ENCODE measurements around the gene HAPLN2.

Gene HAPLN2

GRCh38 chr1:156618853-156619581, at the start of gene HAPLN2:
TSS of gene HAPLN2 (plus strand) at chr1:156619415. CDS start at chr1:156623491, 4,076 bp downstream.
- no peaks in the 10 kb centered on the region for H3K9me3 ChIP-seq (ENCODE audit: control insufficient read depth, low read length)
- H3K4me3 ChIP-seq (ENCODE audit: low read length) = no peak within 1 kb of the TSS
- H3K36me3 ChIP-seq (ENCODE audit: control insufficient read depth, insufficient read depth, low read length) = no peaks in the 10 kb centered on the region
- H3K4me1 ChIP-seq (ENCODE audit: control insufficient read depth, insufficient read depth, low read length) = peaks cover 13% of the 10 kb centered on the region
- no peak within 1 kb of the TSS for H3K9ac ChIP-seq (ENCODE audit: low read length)
- H3K27me3 ChIP-seq (ENCODE audit: control insufficient read depth, insufficient read depth, low read length) = peaks cover 46% of the 10 kb centered on the region

GRCh38 chr1:156571261-156571852, 47.9 kb upstream of the HAPLN2 start:
- Histone ChIP-seq H3K27me3 (ENCODE audit: control insufficient read depth, insufficient read depth, low read length) (no peaks in the 10 kb centered on the region), H3K9ac (ENCODE audit: low read length) (peak overlapping the region; percentile 42), H3K36me3 (ENCODE audit: control insufficient read depth, insufficient read depth, low read length) (no peaks in the 10 kb centered on the region), H3K4me1 (ENCODE audit: control insufficient read depth, insufficient read depth, low read length) (peaks cover 26% of the 10 kb centered on the region), H3K4me3 (ENCODE audit: low read length) (no peak overlapping the region), H3K9me3 (ENCODE audit: control insufficient read depth, low read length) (no peaks in the 10 kb centered on the region)

GRCh38 chr1:156571919-156572662, 47.1 kb upstream of the HAPLN2 start, which contains the start of gene IQGAP3:
TSS of gene IQGAP3 (minus strand) at chr1:156572565. CDS start at chr1:156572529, 36 bp downstream.
- H3K4me3 ChIP-seq (ENCODE audit: low read length) = peak within 1 kb of the TSS; percentile 2
- no peaks in the 10 kb centered on the region for H3K9me3 ChIP-seq (ENCODE audit: control insufficient read depth, low read length)
- no peaks in the 10 kb centered on the region for H3K27me3 ChIP-seq (ENCODE audit: control insufficient read depth, insufficient read depth, low read length)
- H3K36me3 ChIP-seq (ENCODE audit: control insufficient read depth, insufficient read depth, low read length) = no peaks in the 10 kb centered on the region
- H3K9ac ChIP-seq (ENCODE audit: low read length) = peak within 1 kb of the TSS; percentile 42
- peaks cover 32% of the 10 kb centered on the region for H3K4me1 ChIP-seq (ENCODE audit: control insufficient read depth, insufficient read depth, low read length)

- no peaks in the 10 kb centered on the region for H3K27me3 ChIP-seq (ENCODE audit: control insufficient read depth, insufficient read depth, low read length)
- H3K4me3 ChIP-seq (ENCODE audit: low read length) = peak overlapping the region; percentile 2
- H3K4me1 ChIP-seq (ENCODE audit: control insufficient read depth, insufficient read depth, low read length) = peaks cover 32% of the 10 kb centered on the region
- no peaks in the 10 kb centered on the region for H3K36me3 ChIP-seq (ENCODE audit: control insufficient read depth, insufficient read depth, low read length)
- H3K9ac ChIP-seq (ENCODE audit: low read length) = peak overlapping the region; percentile 42
- H3K9me3 ChIP-seq (ENCODE audit: control insufficient read depth, low read length) = no peaks in the 10 kb centered on the region
These were observed 46.6 kb upstream of the HAPLN2 start for GRCh38 chr1:156572663-156573018.

- no peaks in the 10 kb centered on the region for H3K27me3 ChIP-seq (ENCODE audit: control insufficient read depth, insufficient read depth, low read length)
- H3K4me3 ChIP-seq (ENCODE audit: low read length) = no peak overlapping the region
- peaks cover 37% of the 10 kb centered on the region for H3K4me1 ChIP-seq (ENCODE audit: control insufficient read depth, insufficient read depth, low read length)
- H3K36me3 ChIP-seq (ENCODE audit: control insufficient read depth, insufficient read depth, low read length) = no peaks in the 10 kb centered on the region
- no peaks in the 10 kb centered on the region for H3K9me3 ChIP-seq (ENCODE audit: control insufficient read depth, low read length)
- no peak overlapping the region for H3K9ac ChIP-seq (ENCODE audit: low read length)
These were observed 45.1 kb upstream of the HAPLN2 start for GRCh38 chr1:156574039-156574633.

GRCh38 chr1:156577550-156577949, 41.7 kb upstream of the HAPLN2 start:
- Histone ChIP-seq H3K36me3 (ENCODE audit: control insufficient read depth, insufficient read depth, low read length) (no peaks in the 10 kb centered on the region), H3K9ac (ENCODE audit: low read length) (peak overlapping the region; percentile 56), H3K27me3 (ENCODE audit: control insufficient read depth, insufficient read depth, low read length) (no peaks in the 10 kb centered on the region)

GRCh38 chr1:156578055-156578454, 41.2 kb upstream of the HAPLN2 start:
- Histone ChIP-seq H3K27me3 (ENCODE audit: control insufficient read depth, insufficient read depth, low read length) (no peaks in the 10 kb centered on the region), H3K9me3 (ENCODE audit: control insufficient read depth, low read length) (no peaks in the 10 kb centered on the region), H3K4me1 (ENCODE audit: control insufficient read depth, insufficient read depth, low read length) (peaks cover 16% of the 10 kb centered on the region), H3K4me3 (ENCODE audit: low read length) (no peak overlapping the region), H3K9ac (ENCODE audit: low read length) (peak overlapping the region; percentile 56), H3K36me3 (ENCODE audit: control insufficient read depth, insufficient read depth, low read length) (no peaks in the 10 kb centered on the region)

More at GRCh38 chr1:156577550-156577949, 41.7 kb upstream of the HAPLN2 start:
- Histone ChIP-seq H3K4me1 (ENCODE audit: control insufficient read depth, insufficient read depth, low read length) (peaks cover 20% of the 10 kb centered on the region), H3K4me3 (ENCODE audit: low read length) (no peak overlapping the region), H3K9me3 (ENCODE audit: control insufficient read depth, low read length) (no peaks in the 10 kb centered on the region)

GRCh38 chr1:156579472-156579871, 39.7 kb upstream of the HAPLN2 start, which contains the start of gene TTC24:
TSS of gene TTC24 (plus strand) at chr1:156579723. CDS start at chr1:156581365, 1,642 bp downstream.
- Histone ChIP-seq H3K9me3 (ENCODE audit: control insufficient read depth, low read length) (no peaks in the 10 kb centered on the region), H3K4me1 (ENCODE audit: control insufficient read depth, insufficient read depth, low read length) (peaks cover 22% of the 10 kb centered on the region), H3K27me3 (ENCODE audit: control insufficient read depth, insufficient read depth, low read length) (no peaks in the 10 kb centered on the region), H3K4me3 (ENCODE audit: low read length) (no peak within 1 kb of the TSS), H3K36me3 (ENCODE audit: control insufficient read depth, insufficient read depth, low read length) (no peaks in the 10 kb centered on the region), H3K9ac (ENCODE audit: low read length) (no peak within 1 kb of the TSS)

- H3K9ac ChIP-seq (ENCODE audit: low read length) = no peak overlapping the region
These were observed 37.4 kb upstream of the HAPLN2 start for GRCh38 chr1:156581661-156582387.

GRCh38 chr1:156582388-156583017, 36.7 kb upstream of the HAPLN2 start:
- peaks cover 4% of the 10 kb centered on the region for H3K27me3 ChIP-seq (ENCODE audit: control insufficient read depth, insufficient read depth, low read length)
- no peak overlapping the region for H3K4me3 ChIP-seq (ENCODE audit: low read length)
- H3K4me1 ChIP-seq (ENCODE audit: control insufficient read depth, insufficient read depth, low read length) = peaks cover 20% of the 10 kb centered on the region
- H3K9ac ChIP-seq (ENCODE audit: low read length) = no peak overlapping the region
- H3K36me3 ChIP-seq (ENCODE audit: control insufficient read depth, insufficient read depth, low read length) = no peaks in the 10 kb centered on the region
- H3K9me3 ChIP-seq (ENCODE audit: control insufficient read depth, low read length) = no peaks in the 10 kb centered on the region

More at GRCh38 chr1:156581661-156582387, 37.4 kb upstream of the HAPLN2 start:
- Histone ChIP-seq H3K9me3 (ENCODE audit: control insufficient read depth, low read length) (no peaks in the 10 kb centered on the region), H3K27me3 (ENCODE audit: control insufficient read depth, insufficient read depth, low read length) (peaks cover 4% of the 10 kb centered on the region), H3K4me1 (ENCODE audit: control insufficient read depth, insufficient read depth, low read length) (peaks cover 21% of the 10 kb centered on the region), H3K4me3 (ENCODE audit: low read length) (no peak overlapping the region), H3K36me3 (ENCODE audit: control insufficient read depth, insufficient read depth, low read length) (no peaks in the 10 kb centered on the region)

All from mucosa of stomach (tissue), 1 donor.